HS-27A (cell line): ENCODE results near the gene PLEKHA8.
A peak's percentile ranks its signal among the peaks of the same experiment; 100 is the strongest.

Source experiments
- DNase-seq: peaks from one replicate; pipeline ENCODE4 v3.0.0-alpha.2; 2012; ENCODE audit warnings: low read depth, missing footprints

PLEKHA8 gene, protein sequence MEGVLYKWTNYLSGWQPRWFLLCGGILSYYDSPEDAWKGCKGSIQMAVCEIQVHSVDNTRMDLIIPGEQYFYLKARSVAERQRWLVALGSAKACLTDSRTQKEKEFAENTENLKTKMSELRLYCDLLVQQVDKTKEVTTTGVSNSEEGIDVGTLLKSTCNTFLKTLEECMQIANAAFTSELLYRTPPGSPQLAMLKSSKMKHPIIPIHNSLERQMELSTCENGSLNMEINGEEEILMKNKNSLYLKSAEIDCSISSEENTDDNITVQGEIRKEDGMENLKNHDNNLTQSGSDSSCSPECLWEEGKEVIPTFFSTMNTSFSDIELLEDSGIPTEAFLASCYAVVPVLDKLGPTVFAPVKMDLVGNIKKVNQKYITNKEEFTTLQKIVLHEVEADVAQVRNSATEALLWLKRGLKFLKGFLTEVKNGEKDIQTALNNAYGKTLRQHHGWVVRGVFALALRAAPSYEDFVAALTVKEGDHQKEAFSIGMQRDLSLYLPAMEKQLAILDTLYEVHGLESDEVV

DNA sequence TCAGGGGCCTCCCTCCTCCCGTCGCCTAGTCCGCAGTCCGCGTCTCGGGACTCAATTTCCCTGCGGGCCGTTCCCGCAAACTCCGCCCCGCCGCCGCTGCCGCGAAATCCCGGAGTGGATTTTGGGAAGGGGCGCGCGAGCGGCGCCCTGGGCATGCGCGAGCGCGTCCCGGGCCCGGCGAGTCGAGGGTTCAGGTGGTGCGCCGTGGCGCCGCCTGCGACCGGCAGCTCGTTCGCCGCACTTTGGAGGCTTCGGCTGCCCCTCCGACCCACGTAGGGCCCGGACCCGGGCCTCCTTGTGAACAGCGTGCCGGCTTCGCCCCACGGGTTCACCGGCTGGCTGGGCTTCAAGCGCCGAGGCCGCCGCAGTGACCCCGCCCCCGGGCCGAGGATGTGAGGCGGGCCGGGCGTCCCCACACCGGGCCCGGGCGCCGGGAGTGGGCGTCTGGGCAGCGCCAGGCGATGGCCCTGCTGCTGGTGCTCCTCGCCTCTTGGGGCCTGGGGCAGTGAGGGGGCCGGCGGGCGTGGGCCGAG lies at the start of gene PLEKHA8:
Gene PLEKHA8 (plus strand): TSS at position 197 of the 533 bp plus-strand sequence. CDS start 351 bp downstream, outside the sequence.
- DNase-seq, result peak; percentile 41

DNA sequence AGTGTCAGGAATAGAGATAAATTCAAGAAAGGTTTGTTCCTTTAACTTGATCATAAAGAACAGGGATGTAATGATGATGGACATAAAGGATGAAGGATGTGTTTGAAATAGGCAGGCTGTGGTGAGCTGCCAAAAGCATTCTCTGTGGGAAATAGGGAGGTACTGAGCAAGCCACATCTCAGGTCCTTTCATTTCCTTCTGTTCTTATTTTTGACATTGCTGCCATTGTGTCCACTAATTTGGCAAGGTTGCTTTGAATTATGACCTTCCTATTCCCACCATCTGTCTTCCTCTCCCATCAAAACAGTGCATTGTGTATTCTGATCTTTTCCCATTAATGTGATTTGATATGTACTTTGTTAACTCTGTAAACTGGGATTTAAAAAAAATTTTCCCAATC lies 48.1 kb upstream of the PLEKHA8 start:
- no peak for DNase-seq

- DNase-seq, result no peak
Measured at GRCh38 chr7:29987083-29987482, 41.1 kb upstream of the PLEKHA8 start.

GRCh38 chr7:29987811-29988317 lies 40.3 kb upstream of the PLEKHA8 start:
- DNase-seq, result peak; percentile 70

- no peak for DNase-seq
Measured at GRCh38 chr7:29988424-29989256, 39.6 kb upstream of the PLEKHA8 start.

GRCh38 chr7:29989257-29989995 lies 38.8 kb upstream of the PLEKHA8 start, which contains the start of gene SCRN1:
Gene SCRN1, minus strand, starts transcription at chr7:29989801. Its CDS starts 20,734 bp downstream, at chr7:29969067.
- no peak for DNase-seq

GRCh38 chr7:29990931-29991330 lies 37.3 kb upstream of the PLEKHA8 start:
- no peak for DNase-seq

- no peak for DNase-seq
Measured at GRCh38 chr7:29991937-29992336, 36.3 kb upstream of the PLEKHA8 start.

- no peak for DNase-seq
Measured at GRCh38 chr7:29993140-29993539, 35.1 kb upstream of the PLEKHA8 start.

DNA sequence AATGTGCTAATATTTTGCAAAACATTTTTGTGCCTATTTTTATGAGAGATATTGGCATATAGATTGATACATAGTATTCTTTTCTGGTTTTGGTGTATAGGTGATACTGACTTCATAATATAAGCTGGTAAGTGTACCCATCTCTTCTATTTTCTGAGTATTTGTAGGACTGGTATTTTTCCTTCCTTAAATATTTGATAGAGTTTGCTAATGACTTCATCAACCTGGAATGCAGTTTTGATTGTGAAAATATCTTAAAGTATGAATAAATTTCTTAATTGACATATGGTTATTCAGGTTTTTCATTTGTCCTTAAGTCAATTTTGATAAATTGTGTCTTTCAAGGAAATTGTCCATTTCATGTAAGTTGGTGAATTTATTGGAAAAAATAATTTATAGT lies 32.6 kb upstream of the PLEKHA8 start:
- no peak for DNase-seq

DNA sequence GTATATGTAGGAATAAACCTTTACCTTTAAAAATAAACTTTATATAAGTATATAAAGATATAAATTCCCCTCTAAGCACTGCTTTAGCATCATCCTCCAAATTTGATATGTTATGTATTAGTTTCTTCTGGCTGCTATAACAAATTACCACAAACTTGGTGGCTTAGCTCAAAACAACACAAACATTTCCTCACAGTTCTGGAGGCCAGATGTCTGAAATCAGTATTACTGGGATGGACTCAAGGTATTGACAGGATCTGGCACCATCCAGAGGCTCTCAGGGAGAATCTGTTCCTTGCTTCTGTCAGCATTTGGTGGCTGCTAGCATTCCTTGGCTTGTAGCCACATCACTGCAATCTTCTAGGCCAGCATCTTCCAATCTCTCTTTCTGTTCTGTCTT lies 31.9 kb upstream of the PLEKHA8 start:
- DNase-seq, result no peak

- no peak for DNase-seq
Measured at GRCh38 chr7:29998489-29998888, 29.7 kb upstream of the PLEKHA8 start.

GRCh38 chr7:30001998-30002397 lies 26.2 kb upstream of the PLEKHA8 start:
- no peak for DNase-seq

- DNase-seq, result no peak
Measured at GRCh38 chr7:30003098-30003497, 25.1 kb upstream of the PLEKHA8 start.

DNA sequence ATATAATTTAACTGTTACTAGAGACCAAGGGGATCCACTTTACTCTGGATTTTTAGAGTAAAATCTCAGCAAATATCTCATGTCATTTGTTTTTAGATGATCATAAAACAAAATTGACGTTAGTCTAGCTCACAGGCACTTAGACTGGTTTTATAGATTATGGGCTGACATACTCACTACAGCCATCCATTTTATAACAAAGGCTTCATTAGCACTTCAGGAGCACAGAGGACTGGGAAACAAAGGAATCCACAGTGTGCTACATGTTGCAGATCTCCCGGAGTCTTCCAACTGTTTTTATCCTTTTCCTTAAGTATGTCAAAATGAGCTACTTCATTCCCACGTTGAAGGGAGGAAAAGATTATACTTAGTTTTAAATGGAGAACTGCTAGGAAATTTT lies 22.7 kb upstream of the PLEKHA8 start:
- DNase-seq, result no peak

DNA sequence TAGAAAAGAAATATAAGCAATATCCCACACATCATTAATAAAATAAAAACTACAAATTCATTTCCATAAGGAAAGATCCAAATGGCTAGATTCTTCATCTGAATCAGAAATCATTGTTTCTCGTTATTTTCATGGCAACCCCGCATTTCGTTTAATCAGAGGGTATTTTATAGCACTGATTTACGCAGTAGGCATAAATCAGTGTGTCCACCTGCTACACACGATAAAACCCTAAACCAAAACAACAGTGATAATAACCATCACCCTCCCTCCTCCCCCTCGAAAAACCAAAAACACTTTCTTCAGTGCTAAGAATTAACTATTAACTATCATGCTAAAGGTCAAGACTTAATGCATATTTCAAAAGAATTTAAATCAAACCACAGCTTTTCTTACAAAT lies 18.2 kb upstream of the PLEKHA8 start:
- DNase-seq, result no peak

DNA sequence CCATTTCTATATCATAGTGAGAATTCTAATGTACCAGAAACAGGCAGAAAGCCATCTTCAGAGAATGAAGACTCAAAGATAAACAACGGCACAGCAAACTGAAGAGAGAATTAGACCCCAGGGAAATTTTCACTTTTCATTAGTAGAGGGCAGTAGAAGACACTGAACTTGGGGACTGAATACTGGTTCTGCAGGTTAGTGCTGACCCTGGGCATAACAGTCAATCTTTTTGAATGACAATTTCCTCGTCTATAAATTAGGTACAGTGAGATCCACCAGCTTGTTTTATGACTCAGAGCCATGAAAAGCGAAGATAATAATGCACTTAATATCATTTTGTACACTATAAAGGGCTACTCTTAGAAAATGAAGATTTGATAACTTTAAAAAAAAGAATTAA lies 15.5 kb upstream of the PLEKHA8 start:
- DNase-seq, result no peak

GRCh38 chr7:30018451-30018850 lies 9.8 kb upstream of the PLEKHA8 start:
- no peak for DNase-seq

- DNase-seq, result no peak
Measured at GRCh38 chr7:30019387-30019786, 8.8 kb upstream of the PLEKHA8 start.

DNA sequence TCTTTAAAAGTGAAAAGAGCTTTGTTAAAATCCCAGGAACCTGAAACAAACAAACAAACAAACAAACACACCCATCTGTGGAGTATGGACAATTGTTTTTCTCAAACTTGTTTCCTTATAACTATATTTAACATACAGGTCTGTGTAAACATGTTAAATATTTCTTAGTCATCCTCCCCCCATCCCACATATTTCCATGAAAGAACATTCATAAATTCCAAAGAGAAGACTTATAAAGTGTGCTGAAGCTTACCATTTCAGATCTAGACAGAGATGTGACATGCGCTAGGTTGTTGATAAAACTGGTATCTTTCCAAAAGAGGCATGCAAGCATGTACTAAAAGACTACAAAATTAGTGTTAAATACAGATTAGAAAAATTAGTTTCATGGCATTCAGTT lies 8.3 kb upstream of the PLEKHA8 start:
- no peak for DNase-seq

GRCh38 chr7:30020535-30020934 lies 7.7 kb upstream of the PLEKHA8 start:
- DNase-seq, result no peak

DNA sequence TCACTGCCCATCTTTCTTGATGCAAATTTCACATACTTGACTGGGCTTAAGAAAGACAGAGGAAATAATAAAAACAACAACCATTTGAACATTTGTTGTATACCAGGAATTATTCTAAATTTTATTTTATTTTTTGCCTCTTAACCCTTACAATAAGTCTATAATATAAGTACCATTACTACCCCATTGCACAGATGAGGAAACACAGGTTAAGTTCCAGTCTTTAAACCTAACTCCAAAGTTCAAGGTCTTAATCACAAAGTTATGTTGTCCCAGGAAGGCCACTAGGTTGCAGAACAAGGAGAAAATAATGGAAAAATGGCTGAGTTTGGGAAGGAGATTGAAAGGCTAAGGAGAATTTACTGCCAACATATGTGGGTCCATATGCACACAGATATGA lies 5.2 kb upstream of the PLEKHA8 start:
- no peak for DNase-seq
